Vagina (tissue), 2 donors: ENCODE measurements around the gene CEP63.

Source experiments
- POLR2AphosphoS5 ChIP-seq, 2 donors: sonication (generic); formaldehyde crosslinking; IDR thresholded peaks; one replicate each; pipeline ENCODE4 v1.9.0; 2017; ENCODE audit warnings: antibody characterized with exemption in 2 of 2, mild to moderate bottlenecking in 2 of 2, low read depth in 1 of 2; ENCODE audit not compliant: insufficient read depth in 1 of 2
- TF ChIP-seq, protein P1 (sequence below), 3 experiments: fragments of 450-650 bp in 2 of 3; fragments of 200-600 bp in 1 of 3; sonication (generic) in 1 of 3; IDR thresholded peaks; one replicate each; pipeline ENCODE4 v1.5.1; 2017 to 2019; ENCODE audit warnings: antibody characterized with exemption in 3 of 3, mild to moderate bottlenecking in 2 of 3, moderate library complexity in 2 of 3

DNA sequence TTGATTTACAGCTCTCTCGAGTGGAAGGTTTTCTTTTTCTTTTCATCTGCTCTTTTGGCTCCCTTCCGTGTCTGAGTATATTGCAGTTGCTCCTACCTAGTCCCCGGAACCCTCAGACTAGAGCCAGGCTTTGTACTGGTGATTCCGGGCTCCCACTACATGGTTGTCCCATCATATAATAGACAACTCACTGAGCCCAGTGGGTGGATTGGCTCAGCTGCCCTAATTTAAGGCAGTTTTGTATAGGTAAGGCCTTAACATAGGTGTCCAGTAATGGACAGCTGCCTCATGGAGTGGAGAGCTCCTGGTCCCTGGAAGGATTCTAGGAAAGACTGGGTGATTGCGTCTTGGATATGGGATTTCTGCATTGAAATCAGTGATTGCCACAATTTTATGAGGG is 106.9 kb downstream of the CEP63 start:
- TF ChIP-seq POLR2AphosphoS5 (IDR thresholded peaks at IDR 0.05; ENCODE audit: insufficient read depth in 1 of 2, low read depth in 1 of 2) = no peak
- TF ChIP-seq, protein P1, sequence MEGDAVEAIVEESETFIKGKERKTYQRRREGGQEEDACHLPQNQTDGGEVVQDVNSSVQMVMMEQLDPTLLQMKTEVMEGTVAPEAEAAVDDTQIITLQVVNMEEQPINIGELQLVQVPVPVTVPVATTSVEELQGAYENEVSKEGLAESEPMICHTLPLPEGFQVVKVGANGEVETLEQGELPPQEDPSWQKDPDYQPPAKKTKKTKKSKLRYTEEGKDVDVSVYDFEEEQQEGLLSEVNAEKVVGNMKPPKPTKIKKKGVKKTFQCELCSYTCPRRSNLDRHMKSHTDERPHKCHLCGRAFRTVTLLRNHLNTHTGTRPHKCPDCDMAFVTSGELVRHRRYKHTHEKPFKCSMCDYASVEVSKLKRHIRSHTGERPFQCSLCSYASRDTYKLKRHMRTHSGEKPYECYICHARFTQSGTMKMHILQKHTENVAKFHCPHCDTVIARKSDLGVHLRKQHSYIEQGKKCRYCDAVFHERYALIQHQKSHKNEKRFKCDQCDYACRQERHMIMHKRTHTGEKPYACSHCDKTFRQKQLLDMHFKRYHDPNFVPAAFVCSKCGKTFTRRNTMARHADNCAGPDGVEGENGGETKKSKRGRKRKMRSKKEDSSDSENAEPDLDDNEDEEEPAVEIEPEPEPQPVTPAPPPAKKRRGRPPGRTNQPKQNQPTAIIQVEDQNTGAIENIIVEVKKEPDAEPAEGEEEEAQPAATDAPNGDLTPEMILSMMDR (IDR thresholded peaks at IDR 0.05) = no peak
